Activated T-helper 1 cell treated with anti-CD3 and anti-CD28 coated beads, Interleukin-2, amount 50 U/mL, for 16 hours (primary cell): ENCODE measurements around the gene PDE4D.
"Not testable (repeated sequence)": the region's sequence is repeated elsewhere in the genome, so short reads cannot be mapped to it uniquely, and the experiment has no call there.

Experiments
- DNase-seq, 2 donors: peaks; one replicate each; pipeline ENCODE4 v3.0.0-alpha.2; 2020; ENCODE audit warnings: low read depth in 1 of 2, low spot score in 1 of 2

Gene PDE4D

GRCh38 chr5:59387127-59387526 is 506.4 kb downstream of the PDE4D start:
- DNase-seq: no peak

GRCh38 chr5:59385700-59386099 is 507.8 kb downstream of the PDE4D start:
- no peak for DNase-seq

DNA sequence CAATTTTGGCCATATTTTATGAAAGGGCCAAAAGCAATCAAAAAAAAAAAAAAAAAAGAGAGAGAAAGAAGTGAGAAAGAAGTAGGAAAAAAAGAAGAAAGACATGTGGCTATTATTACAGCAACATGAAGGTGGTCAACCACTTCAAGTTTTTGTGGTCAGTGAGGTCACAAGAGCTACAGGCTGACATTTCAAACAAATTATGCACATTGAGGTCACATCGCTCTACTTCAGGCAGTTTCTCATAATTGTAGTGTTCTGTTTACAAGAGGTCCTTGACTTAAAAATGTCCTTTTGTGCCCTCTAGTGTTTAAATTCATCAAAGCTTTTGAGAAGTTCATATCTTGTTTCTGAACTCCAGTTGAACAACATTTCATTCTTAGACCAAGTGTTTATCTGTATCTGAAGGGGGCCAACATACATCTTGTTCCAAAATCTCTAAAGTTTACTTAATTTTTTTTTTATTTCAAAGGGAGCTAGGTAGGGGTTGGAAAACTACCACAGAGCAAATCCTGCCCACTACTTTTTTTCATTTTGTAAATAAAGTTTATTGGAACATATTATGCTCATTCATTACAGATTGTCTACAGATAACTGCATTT is 513.1 kb downstream of the PDE4D start:
- DNase-seq: no peak

GRCh38 chr5:59374036-59374435 is 519.5 kb downstream of the PDE4D start:
- DNase-seq: not testable (repeated sequence)

DNA sequence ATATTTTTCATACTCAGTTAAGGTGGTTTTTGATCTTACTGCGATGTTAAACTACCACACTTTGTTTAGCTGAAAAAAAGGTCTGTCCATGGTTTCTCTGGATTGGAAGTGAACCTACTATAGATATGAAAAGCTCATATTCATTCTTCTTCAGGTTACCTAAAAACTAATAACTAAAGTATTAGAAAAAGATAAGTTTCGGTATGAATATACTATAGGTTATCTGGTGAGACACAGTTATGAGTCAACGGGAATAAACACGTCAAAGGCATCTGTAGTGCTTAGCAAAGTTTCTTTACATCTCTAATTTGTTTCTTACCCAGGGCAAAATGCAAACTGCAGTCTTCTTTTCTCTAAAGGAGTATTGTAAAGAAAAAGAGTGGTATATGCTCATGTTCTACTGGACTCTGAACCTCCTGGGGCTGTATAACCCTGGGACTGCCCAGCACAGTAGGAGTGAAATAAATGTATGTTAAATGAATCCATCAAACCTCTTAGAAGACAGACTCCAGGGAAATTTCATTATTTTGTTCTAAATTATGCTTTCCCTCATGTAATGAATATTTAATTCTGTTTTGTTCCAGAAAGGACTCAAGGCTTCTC is 521.9 kb downstream of the PDE4D start:
- no peak for DNase-seq

- DNase-seq: no peak
These were observed 524.6 kb downstream of the PDE4D start for GRCh38 chr5:59368951-59369350.

DNA sequence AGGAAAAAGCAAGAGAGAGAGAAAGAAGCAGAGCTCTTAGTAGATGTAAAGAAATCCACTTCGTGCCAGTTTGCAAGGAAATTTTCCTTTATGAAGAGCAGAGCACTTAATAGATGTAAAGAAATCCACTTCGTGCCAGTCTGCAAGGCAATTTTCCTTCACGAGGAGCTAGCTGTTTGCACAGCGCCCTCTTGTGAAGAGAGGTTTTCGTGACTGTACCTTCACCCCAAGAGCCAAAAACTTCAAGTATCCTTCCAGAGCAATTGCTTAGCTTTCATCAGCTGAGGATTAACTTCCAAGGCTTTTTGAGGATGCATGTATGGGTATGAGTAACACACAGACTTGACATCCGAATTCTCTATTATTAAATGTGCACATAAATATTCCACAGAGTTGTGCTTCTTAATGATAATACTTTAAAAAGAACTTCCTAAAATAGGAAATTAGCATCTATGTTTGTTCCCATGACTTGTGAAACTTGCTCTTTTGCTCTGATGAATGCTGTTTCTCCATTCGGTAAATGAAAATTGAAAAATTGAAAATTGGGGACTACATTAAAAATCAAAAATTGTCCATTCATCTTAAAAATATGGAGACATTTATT is 525.6 kb downstream of the PDE4D start:
- no peak for DNase-seq

DNA sequence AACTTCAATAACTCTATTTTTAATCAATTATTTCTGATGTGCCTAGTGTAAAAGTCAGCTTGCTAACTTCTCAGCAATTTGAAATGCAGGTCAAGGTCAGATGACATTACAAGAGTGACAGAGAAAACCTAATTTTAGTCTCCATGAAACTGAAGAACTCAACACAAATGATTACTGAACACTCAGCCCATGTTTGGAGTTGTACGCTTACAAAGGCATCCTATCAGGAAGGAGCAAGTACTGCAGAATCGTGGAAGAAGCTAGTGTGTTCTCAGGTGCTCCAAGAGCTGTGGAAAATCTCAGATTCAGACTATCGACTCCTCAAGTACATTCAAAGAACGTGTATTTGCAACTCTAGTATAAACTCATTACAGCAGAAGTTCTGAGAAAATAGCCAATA is 526.7 kb downstream of the PDE4D start:
- DNase-seq: no peak

DNA sequence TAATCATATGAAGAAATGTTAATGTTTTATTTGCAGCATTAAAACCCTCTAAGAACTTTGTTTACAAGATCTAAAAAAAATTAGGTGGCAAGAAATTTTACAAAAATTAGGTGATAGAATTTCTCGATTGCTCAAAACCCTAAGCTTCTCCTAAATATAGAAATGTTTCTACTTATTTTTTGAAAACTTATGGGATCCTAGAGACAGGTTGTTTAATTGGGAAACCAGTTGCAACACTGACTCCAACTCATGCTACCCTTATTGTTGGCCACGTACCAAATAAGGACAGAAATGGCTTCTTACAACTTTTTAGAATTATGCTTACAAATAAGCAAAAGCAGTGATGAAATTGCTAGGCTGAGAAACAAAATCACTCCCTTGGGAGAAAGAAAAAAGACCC is 531.1 kb downstream of the PDE4D start:
- no peak for DNase-seq

DNA sequence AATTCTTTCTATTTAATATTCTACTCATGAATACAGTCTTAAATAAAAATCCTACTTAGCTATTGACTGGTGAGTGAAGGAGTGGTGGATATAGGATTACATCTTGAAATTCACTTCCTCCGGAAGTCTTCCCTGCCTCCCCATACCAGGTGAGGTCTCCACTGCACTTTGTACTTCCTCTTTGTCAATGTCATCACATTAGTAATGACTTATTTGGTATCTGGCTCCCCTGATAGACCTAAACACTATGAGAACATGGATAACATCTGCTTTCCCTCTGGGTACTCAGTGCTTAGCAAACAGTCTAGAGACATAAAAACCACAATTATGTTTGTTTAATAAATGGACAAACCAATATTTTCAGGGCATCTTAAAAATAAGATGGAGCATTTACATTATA is 532.1 kb downstream of the PDE4D start:
- DNase-seq: no peak

DNA sequence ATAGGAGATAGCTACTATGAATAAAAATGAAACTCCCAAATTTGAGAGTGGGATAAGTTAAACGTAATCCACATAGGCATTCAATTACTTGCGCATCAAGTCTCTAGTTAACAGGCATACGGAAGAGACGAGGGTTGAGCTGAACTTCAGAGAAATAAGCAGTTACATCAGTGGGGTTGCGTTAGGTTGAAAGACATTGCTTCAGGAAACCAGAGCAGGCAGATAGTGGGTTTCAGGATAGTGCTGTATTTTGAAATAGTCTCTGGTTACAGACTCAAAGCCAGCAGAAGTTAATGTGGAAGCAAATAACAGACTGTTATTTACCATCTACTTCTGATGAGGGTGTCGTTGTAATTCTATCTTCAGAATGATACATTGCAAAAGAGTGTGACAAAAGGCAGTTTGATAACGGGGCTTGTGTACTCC is 533.4 kb downstream of the PDE4D start:
- no peak for DNase-seq

GRCh38 chr5:59358005-59358861 is 535.3 kb downstream of the PDE4D start:
- DNase-seq: no peak

- no peak for DNase-seq
These were observed 536.0 kb downstream of the PDE4D start for GRCh38 chr5:59357381-59357977.

DNA sequence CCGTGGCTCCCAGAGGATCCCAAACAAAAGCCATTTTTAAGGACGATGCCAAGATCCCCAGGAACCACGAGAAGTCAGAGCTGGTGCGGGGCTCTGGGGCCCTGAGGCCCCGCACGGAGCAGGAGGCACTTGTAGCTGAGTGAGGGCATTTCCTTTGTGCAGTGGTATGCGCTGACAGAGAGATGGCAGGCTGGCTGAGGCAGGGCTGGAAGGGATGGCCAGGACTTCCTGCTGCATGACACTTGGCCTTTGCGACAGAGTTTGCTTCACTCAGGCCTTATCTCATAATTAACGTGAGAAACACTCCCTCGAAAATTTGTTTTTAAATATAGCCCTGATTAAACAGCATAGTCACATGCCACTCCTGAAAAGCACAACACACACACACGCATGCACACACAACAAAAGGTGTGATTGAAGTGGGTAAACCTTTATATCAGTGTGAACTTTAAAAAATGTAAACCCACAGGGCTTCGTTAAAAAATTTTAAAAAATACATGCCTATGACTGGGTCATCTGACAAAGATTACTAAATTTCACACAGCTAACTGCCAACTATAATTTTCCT is 536.6 kb downstream of the PDE4D start:
- DNase-seq: no peak

DNA sequence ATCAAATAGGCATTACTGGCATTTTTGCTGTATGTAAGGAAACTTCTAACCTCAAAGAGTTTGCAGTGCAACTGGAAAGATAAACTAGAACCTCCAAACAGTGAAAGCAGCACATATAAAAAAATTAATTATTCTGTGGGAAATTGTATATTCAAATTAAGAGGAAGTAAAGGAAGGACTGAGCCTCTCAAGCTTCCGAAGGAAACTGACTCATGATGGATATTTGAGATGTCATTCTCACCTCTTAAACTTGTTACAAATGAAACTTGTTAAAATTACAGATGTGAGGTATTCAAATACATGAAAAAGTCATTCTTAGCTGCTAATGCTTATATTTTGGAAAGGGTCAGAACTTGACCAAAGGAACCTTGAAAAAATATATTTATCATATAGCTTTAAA is 538.7 kb downstream of the PDE4D start:
- no peak for DNase-seq

- DNase-seq: no peak
These were observed 539.3 kb downstream of the PDE4D start for GRCh38 chr5:59354274-59354673.

DNA sequence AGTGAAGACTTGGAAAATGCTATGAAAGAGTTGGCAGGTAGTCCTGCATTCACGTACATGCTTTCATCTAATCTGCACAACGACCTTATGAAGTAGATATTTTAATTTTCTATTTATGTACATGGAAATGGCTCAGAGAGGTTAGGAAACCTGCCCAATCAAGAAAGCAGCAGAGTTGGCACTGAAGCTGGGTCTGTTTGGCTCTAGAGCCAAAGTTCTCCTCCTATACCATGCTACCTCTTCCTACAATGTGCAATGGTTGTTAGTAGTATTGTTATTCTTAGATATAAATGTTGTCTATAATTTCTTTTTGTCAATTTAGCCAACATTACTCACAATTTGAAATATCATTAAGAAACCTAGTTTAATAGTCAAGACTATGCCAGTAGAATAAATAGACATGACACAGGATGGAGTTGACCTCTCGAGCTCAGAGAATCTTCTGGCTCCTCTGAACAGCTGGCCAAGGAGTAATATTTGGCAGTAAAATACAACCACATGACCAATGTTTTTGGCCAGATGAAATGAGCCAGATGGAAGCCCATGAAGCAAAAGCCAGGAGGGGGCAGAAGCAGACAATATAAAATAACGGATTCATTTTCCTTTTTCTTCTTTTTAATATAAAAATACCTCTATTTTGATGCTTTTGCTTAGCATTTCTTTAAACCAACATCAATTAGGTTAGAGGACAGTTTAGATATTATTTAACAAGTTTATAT is 542.3 kb downstream of the PDE4D start:
- DNase-seq: no peak

- no peak for DNase-seq
These were observed 545.3 kb downstream of the PDE4D start for GRCh38 chr5:59348189-59348588.

GRCh38 chr5:59346982-59347381 is 546.5 kb downstream of the PDE4D start:
- DNase-seq: no peak

- DNase-seq: no peak
These were observed 547.0 kb downstream of the PDE4D start for GRCh38 chr5:59346514-59346913.

- DNase-seq: no peak
These were observed 551.3 kb downstream of the PDE4D start for GRCh38 chr5:59342181-59342580.
